ENCODE measurements around the gene SLC5A9. TPM values are rescaled to one million over a fixed set of nuclear protein-coding genes. Genes with fewer than 3 reads are reported as not detected.

The SLC5A9 gene
- total and polyA plus RNA-seq, 2 experiments from 2014 or later, result 20.9 to 26.5 TPM

DNA sequence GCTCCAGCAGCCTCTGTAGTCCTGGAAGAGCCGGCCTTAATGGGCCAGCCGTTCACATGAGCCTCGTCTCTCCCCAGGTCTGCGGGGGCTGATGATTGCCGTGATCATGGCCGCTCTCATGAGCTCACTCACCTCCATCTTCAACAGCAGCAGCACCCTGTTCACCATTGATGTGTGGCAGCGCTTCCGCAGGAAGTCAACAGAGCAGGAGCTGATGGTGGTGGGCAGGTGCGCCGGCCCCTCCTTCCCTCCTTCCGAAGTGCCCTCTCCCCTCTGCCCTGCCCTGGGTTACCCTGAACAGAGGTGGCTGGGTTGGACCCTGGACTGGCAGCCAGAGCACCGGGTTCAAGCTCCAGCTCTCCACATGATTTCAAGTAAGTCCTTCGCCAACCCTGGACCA, 13.1 kb downstream of the SLC5A9 start:
- no peaks in the 10 kb centered on the region for H3K36me3 ChIP-seq (replicated peaks; ENCODE audit: insufficient read depth, low read depth)
- no peak overlapping the region for H3K27ac ChIP-seq
- no peak for DNase-seq (ENCODE audit: low spot score)
- H3K79me2 ChIP-seq, result no peaks in the 10 kb centered on the region
- no peak overlapping the region for H3K4me2 ChIP-seq
- H4K20me1 ChIP-seq (ENCODE audit: insufficient read depth, poor library complexity, severe bottlenecking), result no peaks in the 10 kb centered on the region
- WGBS (ENCODE audit: low lambda C conversion rate, missing lambda C conversion rate), result 97% methylated on average over 13 of the region's 13 CpGs
- H3K9me2 ChIP-seq (replicated peaks; ENCODE audit: insufficient read depth), result no peaks in the 10 kb centered on the region
- H3K9me3 ChIP-seq (ENCODE audit: low read depth), result no peaks in the 10 kb centered on the region
- H3K4me3 ChIP-seq, result no peak overlapping the region
- TF ChIP-seq EZH2phosphoT487 (IDR thresholded peaks at IDR 0.05; ENCODE audit: low read depth, severe bottlenecking, unreplicated experiment) (no peak), EZH2 (IDR thresholded peaks at IDR 0.05; ENCODE audit: borderline replicate concordance) (no peak)
- TF ChIP-seq, protein P1, sequence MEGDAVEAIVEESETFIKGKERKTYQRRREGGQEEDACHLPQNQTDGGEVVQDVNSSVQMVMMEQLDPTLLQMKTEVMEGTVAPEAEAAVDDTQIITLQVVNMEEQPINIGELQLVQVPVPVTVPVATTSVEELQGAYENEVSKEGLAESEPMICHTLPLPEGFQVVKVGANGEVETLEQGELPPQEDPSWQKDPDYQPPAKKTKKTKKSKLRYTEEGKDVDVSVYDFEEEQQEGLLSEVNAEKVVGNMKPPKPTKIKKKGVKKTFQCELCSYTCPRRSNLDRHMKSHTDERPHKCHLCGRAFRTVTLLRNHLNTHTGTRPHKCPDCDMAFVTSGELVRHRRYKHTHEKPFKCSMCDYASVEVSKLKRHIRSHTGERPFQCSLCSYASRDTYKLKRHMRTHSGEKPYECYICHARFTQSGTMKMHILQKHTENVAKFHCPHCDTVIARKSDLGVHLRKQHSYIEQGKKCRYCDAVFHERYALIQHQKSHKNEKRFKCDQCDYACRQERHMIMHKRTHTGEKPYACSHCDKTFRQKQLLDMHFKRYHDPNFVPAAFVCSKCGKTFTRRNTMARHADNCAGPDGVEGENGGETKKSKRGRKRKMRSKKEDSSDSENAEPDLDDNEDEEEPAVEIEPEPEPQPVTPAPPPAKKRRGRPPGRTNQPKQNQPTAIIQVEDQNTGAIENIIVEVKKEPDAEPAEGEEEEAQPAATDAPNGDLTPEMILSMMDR (IDR thresholded peaks at IDR 0.05; ENCODE audit: poor library complexity), result no peak
- no peak overlapping the region for H2AFZ ChIP-seq
- H3K27me3 ChIP-seq, result no peaks in the 10 kb centered on the region
- H3K4me1 ChIP-seq (ENCODE audit: insufficient read depth), result no peaks in the 10 kb centered on the region

DNA sequence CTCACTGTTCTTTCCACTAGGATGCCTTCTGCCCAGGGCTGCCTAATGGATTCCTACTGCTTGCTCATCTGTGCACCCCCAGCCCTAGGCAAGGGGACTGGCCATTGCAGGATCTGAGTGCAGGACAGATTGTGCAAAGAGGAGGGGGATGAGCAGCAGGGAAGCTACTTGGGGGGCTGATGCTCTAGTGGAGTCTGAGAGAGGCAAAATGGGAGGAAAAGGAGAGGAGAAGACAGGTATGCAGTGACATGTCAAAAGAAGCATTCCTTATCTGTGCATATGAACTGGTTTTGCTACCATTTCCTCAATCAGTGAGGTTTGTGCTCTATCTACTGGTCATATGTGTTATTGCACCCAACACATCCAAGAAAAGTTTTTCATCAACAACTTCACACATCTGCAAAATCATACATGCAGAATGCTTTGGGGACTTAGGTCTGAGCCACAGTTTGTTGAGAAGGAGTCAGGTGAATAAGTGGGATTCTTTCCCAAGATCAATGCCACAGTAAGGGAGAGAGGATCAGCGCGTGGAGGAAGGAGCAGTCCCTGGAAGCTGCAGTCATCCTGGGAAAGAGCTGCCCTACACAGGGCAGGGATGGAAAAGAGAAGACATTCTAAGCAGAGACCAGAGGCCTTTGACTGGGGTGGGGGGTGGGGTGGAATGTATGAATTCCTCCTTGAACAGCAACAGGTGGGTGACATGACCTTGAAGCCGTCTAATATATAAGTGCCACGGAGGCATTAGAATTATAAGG, 14.4 kb downstream of the SLC5A9 start:
- peak; percentile 53 for DNase-seq (ENCODE audit: low spot score)
- 75% methylated on average over 4 of the region's 4 CpGs for WGBS (ENCODE audit: low lambda C conversion rate, missing lambda C conversion rate)
- Histone ChIP-seq H3K9me3 (ENCODE audit: low read depth) (no peaks in the 10 kb centered on the region), H3K4me2 (no peak overlapping the region), H3K9me2 (replicated peaks; ENCODE audit: insufficient read depth) (no peaks in the 10 kb centered on the region), H2AFZ (no peak overlapping the region), H3K4me3 (no peak overlapping the region), H3K4me1 (ENCODE audit: insufficient read depth) (no peaks in the 10 kb centered on the region), H3K36me3 (replicated peaks; ENCODE audit: insufficient read depth, low read depth) (no peaks in the 10 kb centered on the region), H3K27me3 (no peaks in the 10 kb centered on the region), H4K20me1 (ENCODE audit: insufficient read depth, poor library complexity, severe bottlenecking) (no peaks in the 10 kb centered on the region), H3K79me2 (no peaks in the 10 kb centered on the region), H3K27ac (no peak overlapping the region)
- TF ChIP-seq EZH2phosphoT487 (IDR thresholded peaks at IDR 0.05; ENCODE audit: low read depth, severe bottlenecking, unreplicated experiment), result no peak
- TF ChIP-seq, protein P1 (IDR thresholded peaks at IDR 0.05; ENCODE audit: poor library complexity), result peak; percentile 67

DNA sequence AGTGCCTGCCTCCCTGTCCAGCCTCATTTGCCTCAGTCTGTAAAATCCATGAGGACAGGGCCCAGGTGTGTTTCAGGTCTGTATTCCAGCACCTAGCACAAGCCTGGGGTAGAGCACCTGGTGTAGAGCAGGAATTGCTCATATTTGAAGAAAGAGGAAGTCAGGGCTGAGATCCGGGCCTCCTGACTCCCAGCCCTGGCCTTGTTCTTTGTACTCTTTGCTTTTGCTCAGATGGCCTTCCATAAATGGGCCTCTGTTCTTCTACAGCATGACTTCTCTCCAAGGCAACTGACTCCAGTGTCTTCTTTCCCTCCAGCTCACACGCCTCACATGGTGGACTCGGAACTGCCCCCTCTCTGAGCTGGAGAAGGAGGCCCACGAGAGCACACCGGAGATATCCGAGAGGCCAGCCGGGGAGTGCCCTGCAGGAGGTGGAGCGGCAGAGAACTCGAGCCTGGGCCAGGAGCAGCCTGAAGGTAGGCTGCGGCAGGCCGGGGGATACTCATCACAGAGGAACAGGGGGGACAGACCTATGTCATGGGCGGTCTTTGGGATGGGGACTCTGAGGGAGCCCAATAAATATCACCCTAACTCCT, 19.7 kb downstream of the SLC5A9 start:
- H3K27ac ChIP-seq, result no peak overlapping the region
- no peaks in the 10 kb centered on the region for H3K4me1 ChIP-seq (ENCODE audit: insufficient read depth)
- TF ChIP-seq EZH2 (IDR thresholded peaks at IDR 0.05; ENCODE audit: borderline replicate concordance) (no peak), EZH2phosphoT487 (IDR thresholded peaks at IDR 0.05; ENCODE audit: low read depth, severe bottlenecking, unreplicated experiment) (no peak)
- TF ChIP-seq, protein P1 (IDR thresholded peaks at IDR 0.05; ENCODE audit: poor library complexity), result no peak
- H2AFZ ChIP-seq, result no peak overlapping the region
- no peaks in the 10 kb centered on the region for H3K27me3 ChIP-seq
- H4K20me1 ChIP-seq (ENCODE audit: insufficient read depth, poor library complexity, severe bottlenecking), result no peaks in the 10 kb centered on the region
- no peaks in the 10 kb centered on the region for H3K9me3 ChIP-seq (ENCODE audit: low read depth)
- H3K36me3 ChIP-seq (replicated peaks; ENCODE audit: insufficient read depth, low read depth), result no peaks in the 10 kb centered on the region
- no peak overlapping the region for H3K4me3 ChIP-seq
- WGBS (ENCODE audit: low lambda C conversion rate, missing lambda C conversion rate), result 93% methylated on average over 12 of the region's 12 CpGs
- no peaks in the 10 kb centered on the region for H3K79me2 ChIP-seq
- no peak overlapping the region for H3K4me2 ChIP-seq
- DNase-seq (ENCODE audit: low spot score), result no peak
- no peaks in the 10 kb centered on the region for H3K9me2 ChIP-seq (replicated peaks; ENCODE audit: insufficient read depth)

Measured in hepatocyte (in vitro differentiated cells).